ENCODE data around the gene GABRB2. TPM values are rescaled to one million over a fixed set of nuclear protein-coding genes. Genes with fewer than 3 reads are reported as not detected.

Gene GABRB2
- total and polyA plus RNA-seq, 2 experiments from 2014 or later = 0.11 to 0.94 TPM

DNA sequence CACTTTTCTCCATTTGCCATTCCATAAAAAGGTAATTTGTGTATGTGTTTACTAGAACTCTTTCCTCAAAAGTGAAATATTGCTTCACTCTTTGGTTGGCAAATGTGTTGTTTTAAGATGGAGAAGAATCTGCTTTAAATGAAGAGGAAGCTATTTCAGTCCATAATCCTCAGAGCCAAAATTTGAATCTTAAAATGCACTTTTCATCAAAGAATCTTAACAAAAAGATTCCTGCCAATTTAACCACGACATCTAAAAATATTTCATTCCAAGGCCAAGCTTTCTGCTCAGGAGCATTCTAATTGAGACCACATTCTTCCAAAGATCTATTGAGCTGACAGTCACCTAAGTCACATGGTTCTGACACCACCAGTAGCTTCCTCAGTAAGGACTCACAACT is 7.5 kb downstream of the GABRB2 start (continued):
- TF ChIP-seq, protein P1, sequence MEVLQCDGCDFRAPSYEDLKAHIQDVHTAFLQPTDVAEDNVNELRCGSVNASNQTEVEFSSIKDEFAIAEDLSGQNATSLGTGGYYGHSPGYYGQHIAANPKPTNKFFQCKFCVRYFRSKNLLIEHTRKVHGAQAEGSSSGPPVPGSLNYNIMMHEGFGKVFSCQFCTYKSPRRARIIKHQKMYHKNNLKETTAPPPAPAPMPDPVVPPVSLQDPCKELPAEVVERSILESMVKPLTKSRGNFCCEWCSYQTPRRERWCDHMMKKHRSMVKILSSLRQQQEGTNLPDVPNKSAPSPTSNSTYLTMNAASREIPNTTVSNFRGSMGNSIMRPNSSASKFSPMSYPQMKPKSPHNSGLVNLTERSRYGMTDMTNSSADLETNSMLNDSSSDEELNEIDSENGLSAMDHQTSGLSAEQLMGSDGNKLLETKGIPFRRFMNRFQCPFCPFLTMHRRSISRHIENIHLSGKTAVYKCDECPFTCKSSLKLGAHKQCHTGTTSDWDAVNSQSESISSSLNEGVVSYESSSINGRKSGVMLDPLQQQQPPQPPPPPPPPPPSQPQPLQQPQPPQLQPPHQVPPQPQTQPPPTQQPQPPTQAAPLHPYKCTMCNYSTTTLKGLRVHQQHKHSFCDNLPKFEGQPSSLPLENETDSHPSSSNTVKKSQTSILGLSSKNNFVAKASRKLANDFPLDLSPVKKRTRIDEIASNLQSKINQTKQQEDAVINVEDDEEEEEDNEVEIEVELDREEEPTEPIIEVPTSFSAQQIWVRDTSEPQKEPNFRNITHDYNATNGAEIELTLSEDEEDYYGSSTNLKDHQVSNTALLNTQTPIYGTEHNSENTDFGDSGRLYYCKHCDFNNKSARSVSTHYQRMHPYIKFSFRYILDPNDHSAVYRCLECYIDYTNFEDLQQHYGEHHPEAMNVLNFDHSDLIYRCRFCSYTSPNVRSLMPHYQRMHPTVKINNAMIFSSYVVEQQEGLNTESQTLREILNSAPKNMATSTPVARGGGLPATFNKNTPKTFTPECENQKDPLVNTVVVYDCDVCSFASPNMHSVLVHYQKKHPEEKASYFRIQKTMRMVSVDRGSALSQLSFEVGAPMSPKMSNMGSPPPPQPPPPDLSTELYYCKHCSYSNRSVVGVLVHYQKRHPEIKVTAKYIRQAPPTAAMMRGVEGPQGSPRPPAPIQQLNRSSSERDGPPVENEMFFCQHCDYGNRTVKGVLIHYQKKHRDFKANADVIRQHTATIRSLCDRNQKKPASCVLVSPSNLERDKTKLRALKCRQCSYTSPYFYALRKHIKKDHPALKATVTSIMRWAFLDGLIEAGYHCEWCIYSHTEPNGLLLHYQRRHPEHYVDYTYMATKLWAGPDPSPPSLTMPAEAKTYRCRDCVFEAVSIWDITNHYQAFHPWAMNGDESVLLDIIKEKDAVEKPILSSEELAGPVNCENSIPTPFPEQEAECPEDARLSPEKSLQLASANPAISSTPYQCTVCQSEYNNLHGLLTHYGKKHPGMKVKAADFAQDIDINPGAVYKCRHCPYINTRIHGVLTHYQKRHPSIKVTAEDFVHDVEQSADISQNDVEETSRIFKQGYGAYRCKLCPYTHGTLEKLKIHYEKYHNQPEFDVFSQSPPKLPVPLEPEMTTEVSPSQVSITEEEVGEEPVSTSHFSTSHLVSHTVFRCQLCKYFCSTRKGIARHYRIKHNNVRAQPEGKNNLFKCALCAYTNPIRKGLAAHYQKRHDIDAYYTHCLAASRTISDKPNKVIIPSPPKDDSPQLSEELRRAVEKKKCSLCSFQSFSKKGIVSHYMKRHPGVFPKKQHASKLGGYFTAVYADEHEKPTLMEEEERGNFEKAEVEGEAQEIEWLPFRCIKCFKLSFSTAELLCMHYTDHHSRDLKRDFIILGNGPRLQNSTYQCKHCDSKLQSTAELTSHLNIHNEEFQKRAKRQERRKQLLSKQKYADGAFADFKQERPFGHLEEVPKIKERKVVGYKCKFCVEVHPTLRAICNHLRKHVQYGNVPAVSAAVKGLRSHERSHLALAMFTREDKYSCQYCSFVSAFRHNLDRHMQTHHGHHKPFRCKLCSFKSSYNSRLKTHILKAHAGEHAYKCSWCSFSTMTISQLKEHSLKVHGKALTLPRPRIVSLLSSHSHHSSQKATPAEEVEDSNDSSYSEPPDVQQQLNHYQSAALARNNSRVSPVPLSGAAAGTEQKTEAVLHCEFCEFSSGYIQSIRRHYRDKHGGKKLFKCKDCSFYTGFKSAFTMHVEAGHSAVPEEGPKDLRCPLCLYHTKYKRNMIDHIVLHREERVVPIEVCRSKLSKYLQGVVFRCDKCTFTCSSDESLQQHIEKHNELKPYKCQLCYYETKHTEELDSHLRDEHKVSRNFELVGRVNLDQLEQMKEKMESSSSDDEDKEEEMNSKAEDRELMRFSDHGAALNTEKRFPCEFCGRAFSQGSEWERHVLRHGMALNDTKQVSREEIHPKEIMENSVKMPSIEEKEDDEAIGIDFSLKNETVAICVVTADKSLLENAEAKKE (CRISPR knock-in tag; IDR thresholded peaks at IDR 0.05) = no peak

DNA sequence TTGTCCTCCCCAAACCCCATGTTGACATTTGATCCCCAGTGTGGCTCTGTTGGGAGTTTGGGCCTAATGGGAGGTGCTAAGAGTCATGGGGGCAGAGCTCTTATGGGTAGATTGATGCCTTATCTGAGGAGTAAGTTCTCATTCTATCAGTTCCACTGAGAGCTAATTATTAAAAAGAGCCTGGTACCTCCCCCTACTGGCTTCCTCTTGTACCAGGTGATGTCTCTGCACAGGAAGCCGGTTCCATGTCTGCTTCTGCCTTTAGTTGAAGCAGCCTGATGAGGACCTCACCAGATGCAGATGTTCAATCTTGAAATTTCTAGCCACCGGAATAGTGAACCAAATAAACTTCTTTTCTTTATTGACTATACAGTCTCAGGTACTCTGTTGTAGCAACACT is 10.8 kb downstream of the GABRB2 start:
- H3K79me2 ChIP-seq (replicated peaks; ENCODE audit: insufficient read depth) = no peaks in the 10 kb centered on the region
- Mint-ChIP-seq H3K4me1 (no peaks in the 10 kb centered on the region; the same call in 2 of the 3 replicates), H3K27ac (no peak overlapping the region), H3K9me3 (no peaks in the 10 kb centered on the region), H3K27me3 (ENCODE audit: insufficient read depth, low read depth, poor library complexity) (peaks cover 2% of the 10 kb centered on the region), H3K36me3 (ENCODE audit: low read depth) (no peaks in the 10 kb centered on the region), H3K4me3 (no peak overlapping the region)
- no peaks in the 10 kb centered on the region for H3K4me1 ChIP-seq (ENCODE audit: insufficient read depth)
- H3K27ac ChIP-seq (ENCODE audit: low read depth) = no peak overlapping the region
- no peaks in the 10 kb centered on the region for H3K27me3 ChIP-seq (ENCODE audit: insufficient read depth)
- no peak overlapping the region for H3K4me3 ChIP-seq
- ATAC-seq (peak; percentile 66), DNase-seq (ENCODE audit: low spot score) (peak; percentile 51)
- H4K20me1 ChIP-seq (replicated peaks; ENCODE audit: insufficient read depth) = no peaks in the 10 kb centered on the region
- H2AFZ ChIP-seq = no peak overlapping the region
- H3K4me2 ChIP-seq = no peak overlapping the region
- no peaks in the 10 kb centered on the region for H3K36me3 ChIP-seq (ENCODE audit: insufficient read depth)
- no peaks in the 10 kb centered on the region for H3K9me2 ChIP-seq (ENCODE audit: insufficient read depth)
- no peaks in the 10 kb centered on the region for H3F3A ChIP-seq (replicated peaks; ENCODE audit: low read depth)
- TF ChIP-seq, protein P2, sequence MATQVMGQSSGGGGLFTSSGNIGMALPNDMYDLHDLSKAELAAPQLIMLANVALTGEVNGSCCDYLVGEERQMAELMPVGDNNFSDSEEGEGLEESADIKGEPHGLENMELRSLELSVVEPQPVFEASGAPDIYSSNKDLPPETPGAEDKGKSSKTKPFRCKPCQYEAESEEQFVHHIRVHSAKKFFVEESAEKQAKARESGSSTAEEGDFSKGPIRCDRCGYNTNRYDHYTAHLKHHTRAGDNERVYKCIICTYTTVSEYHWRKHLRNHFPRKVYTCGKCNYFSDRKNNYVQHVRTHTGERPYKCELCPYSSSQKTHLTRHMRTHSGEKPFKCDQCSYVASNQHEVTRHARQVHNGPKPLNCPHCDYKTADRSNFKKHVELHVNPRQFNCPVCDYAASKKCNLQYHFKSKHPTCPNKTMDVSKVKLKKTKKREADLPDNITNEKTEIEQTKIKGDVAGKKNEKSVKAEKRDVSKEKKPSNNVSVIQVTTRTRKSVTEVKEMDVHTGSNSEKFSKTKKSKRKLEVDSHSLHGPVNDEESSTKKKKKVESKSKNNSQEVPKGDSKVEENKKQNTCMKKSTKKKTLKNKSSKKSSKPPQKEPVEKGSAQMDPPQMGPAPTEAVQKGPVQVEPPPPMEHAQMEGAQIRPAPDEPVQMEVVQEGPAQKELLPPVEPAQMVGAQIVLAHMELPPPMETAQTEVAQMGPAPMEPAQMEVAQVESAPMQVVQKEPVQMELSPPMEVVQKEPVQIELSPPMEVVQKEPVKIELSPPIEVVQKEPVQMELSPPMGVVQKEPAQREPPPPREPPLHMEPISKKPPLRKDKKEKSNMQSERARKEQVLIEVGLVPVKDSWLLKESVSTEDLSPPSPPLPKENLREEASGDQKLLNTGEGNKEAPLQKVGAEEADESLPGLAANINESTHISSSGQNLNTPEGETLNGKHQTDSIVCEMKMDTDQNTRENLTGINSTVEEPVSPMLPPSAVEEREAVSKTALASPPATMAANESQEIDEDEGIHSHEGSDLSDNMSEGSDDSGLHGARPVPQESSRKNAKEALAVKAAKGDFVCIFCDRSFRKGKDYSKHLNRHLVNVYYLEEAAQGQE (IDR thresholded peaks at IDR 0.05; ENCODE audit: unreplicated experiment) = no peak
- TF ChIP-seq, protein P1 (CRISPR knock-in tag; IDR thresholded peaks at IDR 0.05) = peak; percentile 43; the same call in 1 of the 2 replicates
- TF ChIP-seq EZH2 (IDR thresholded peaks at IDR 0.05; ENCODE audit: low read depth, unreplicated experiment) = no peak
- TF ChIP-seq, protein P3, sequence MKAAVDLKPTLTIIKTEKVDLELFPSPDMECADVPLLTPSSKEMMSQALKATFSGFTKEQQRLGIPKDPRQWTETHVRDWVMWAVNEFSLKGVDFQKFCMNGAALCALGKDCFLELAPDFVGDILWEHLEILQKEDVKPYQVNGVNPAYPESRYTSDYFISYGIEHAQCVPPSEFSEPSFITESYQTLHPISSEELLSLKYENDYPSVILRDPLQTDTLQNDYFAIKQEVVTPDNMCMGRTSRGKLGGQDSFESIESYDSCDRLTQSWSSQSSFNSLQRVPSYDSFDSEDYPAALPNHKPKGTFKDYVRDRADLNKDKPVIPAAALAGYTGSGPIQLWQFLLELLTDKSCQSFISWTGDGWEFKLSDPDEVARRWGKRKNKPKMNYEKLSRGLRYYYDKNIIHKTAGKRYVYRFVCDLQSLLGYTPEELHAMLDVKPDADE (IDR thresholded peaks at IDR 0.05) = no peak

Measured in GM23338 (cell line).